ENCODE data around the gene SLC35E4. TPM values are rescaled to one million over a fixed set of nuclear protein-coding genes. Genes with fewer than 3 reads are reported as not detected.
A peak's percentile ranks its signal among the peaks of the same experiment; 100 is the strongest.

SLC35E4 gene
- total RNA-seq, 1 donor from 2014 or later, result 3.1 TPM

DNA sequence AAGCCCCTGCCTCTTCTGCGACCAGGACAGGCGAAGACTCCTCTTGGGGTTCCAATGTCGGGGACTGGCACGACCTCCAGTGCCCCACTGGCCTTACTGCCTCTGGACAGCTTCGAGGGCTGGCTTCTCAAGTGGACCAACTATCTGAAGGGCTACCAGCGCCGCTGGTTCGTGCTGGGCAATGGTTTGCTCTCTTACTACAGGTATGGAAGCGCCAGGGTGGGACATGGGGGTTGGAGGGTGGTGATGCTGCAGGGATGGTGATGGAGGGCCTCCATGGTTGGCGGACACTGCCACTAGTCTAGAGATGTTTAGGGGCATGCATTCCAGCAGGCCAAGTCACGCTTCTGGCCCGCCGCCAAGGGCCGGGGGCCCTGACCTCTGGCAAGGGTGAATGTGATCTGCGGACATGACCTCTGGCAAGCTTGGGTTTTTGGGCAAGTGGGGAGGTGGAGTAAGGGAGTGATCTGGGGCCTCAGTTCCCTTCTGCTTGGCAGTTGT, 59.8 kb downstream of the SLC35E4 start:
- H3K4me1 ChIP-seq, result peaks cover 15% of the 10 kb centered on the region
- DNase-seq, result no peak
- TF ChIP-seq, protein P1, sequence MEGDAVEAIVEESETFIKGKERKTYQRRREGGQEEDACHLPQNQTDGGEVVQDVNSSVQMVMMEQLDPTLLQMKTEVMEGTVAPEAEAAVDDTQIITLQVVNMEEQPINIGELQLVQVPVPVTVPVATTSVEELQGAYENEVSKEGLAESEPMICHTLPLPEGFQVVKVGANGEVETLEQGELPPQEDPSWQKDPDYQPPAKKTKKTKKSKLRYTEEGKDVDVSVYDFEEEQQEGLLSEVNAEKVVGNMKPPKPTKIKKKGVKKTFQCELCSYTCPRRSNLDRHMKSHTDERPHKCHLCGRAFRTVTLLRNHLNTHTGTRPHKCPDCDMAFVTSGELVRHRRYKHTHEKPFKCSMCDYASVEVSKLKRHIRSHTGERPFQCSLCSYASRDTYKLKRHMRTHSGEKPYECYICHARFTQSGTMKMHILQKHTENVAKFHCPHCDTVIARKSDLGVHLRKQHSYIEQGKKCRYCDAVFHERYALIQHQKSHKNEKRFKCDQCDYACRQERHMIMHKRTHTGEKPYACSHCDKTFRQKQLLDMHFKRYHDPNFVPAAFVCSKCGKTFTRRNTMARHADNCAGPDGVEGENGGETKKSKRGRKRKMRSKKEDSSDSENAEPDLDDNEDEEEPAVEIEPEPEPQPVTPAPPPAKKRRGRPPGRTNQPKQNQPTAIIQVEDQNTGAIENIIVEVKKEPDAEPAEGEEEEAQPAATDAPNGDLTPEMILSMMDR (IDR thresholded peaks at IDR 0.05), result no peak
- no peak overlapping the region for H3K27ac ChIP-seq
- H3K36me3 ChIP-seq, result no peaks in the 10 kb centered on the region
- ATAC-seq, result peak; percentile 45 to 53
- no peaks in the 10 kb centered on the region for H3K9me3 ChIP-seq
- intact Hi-C loops (cut with DNase I), result no loop called here
- peaks cover 7% of the 10 kb centered on the region for H3K27me3 ChIP-seq (ENCODE audit: low read depth)
- H3K4me3 ChIP-seq, result peak overlapping the region; percentile 67

DNA sequence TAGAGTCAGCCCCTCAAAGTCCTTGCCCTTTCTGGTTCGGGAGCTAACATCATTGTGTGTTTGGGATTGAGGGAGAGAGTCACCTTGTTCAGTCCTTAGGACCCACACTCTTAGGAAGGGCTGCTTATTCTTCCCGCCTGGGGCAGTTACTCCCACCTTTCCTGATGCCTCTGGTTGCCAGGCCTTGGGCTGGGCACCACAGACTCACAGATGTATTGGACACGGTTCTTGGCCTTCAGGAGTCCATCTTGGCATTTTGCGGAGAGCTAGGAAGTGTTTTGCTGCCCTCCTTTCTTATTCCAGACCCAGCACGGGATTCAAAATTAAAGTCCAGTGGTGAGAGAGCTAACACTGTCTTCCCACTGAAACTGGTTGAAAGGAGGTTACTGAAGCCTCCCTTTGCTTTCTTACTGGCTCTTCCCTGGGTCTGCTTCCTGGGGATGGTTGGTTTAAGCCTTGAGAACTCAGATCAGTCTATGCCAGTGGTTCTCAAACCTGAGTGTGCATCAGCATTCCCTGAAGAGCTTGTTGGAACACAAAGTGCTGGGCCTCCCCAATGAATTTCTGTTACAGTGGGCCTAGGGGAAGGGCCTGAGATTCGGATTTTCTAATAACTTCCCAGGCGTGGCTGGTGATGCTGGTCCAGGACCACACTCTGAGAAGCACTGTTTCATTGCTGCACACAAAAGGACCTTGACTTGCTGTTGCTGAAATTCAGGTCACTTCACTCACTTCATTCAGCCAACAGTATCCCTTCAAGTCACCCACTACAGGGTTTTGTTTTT, 60.5 kb downstream of the SLC35E4 start:
- Histone ChIP-seq H3K4me3 (peak overlapping the region; percentile 67), H3K27me3 (ENCODE audit: low read depth) (peaks cover 7% of the 10 kb centered on the region), H3K9me3 (no peaks in the 10 kb centered on the region), H3K36me3 (no peaks in the 10 kb centered on the region), H3K27ac (no peak overlapping the region), H3K4me1 (peaks cover 15% of the 10 kb centered on the region)
- intact Hi-C loops (cut with DNase I), result no loop called here
- DNase-seq (no peak), ATAC-seq (no peak)
- TF ChIP-seq, protein P1 (IDR thresholded peaks at IDR 0.05), result no peak

Other genes starting within 250 kb of the SLC35E4 start
- gene RNF215, start 248.4 kb upstream of the SLC35E4 start, total RNA-seq, result 13.6 TPM
- 7.8 TPM for gene SEC14L2, start 238.8 kb upstream of the SLC35E4 start, total RNA-seq
- gene MTFP1, start 210.0 kb upstream of the SLC35E4 start, total RNA-seq, result 9.9 TPM
- gene SEC14L3, start 163.8 kb upstream of the SLC35E4 start, total RNA-seq, result 1.8 TPM
- 17.4 TPM for gene SEC14L4, start 130.1 kb upstream of the SLC35E4 start, total RNA-seq
- gene SEC14L6, start 89.0 kb upstream of the SLC35E4 start, total RNA-seq, result 14.8 TPM
- 1.7 TPM for gene GAL3ST1, start 61.1 kb upstream of the SLC35E4 start, total RNA-seq
- gene PES1, start 43.9 kb upstream of the SLC35E4 start, total RNA-seq, result 47.0 TPM
- gene TCN2, start 28.6 kb upstream of the SLC35E4 start, total RNA-seq, result 44.2 TPM
- 21.5 TPM for gene DUSP18, start 32.1 kb downstream of the SLC35E4 start, total RNA-seq
- 3.1 TPM for gene OSBP2, start 59.1 kb downstream of the SLC35E4 start, total RNA-seq